HL-60 (cell line): ENCODE results near the gene LRCH4.

ENCODE experiments used
- CTCF ChIP-seq: IDR thresholded peaks from one replicate; pipeline ENCODE4 v1.5.1; 2011; ENCODE audit warnings: low read length, control low read depth, inconsistent platforms; ENCODE audit not compliant: insufficient read depth
- GABPA ChIP-seq: IDR thresholded peaks from 2 replicates; pipeline ENCODE4 v1.6.1; 2012; ENCODE audit warnings: low read depth
- POLR2AphosphoS5 ChIP-seq: IDR thresholded peaks from 2 replicates; pipeline ENCODE4 v1.6.1; 2012; ENCODE audit warnings: low read depth
- REST ChIP-seq: IDR thresholded peaks from 2 replicates; pipeline ENCODE4 v1.6.1; 2012; ENCODE audit warnings: low read depth; ENCODE audit not compliant: insufficient replicate concordance

- no peak for TF ChIP-seq GABPA
- no peak for TF ChIP-seq CTCF
- TF ChIP-seq REST, result no peak
- TF ChIP-seq POLR2AphosphoS5, result no peak
These were observed 42.3 kb downstream of the LRCH4 start for GRCh38 chr7:100543586-100543985.
